ENCODE measurements around the gene KYNU.

DNA sequence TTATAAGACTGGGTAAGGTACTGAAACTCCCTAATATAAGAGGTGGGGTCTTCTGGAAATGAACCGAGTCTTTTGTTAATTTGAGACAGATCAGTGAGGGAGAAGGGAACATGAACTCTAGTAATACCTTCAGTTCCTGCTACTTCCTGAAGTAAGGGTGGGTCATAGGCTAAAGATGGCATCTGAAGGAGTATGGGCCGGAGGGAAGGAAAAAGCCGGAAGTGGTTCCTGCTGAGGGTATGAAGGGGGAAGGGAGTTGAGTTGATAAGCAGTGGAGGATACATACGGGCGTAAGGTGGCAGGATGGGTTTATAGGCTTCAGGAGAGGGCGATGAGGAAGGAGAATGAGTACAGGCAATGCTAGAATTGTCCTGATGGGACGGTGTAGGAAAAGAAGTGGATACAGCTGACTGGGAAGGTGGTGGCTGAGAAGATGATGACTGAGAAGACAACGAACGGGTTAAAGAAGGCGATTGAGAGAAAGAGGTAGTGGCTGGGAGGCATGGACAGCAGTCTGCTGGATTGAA, 58.2 kb downstream of the KYNU start:
- TF ChIP-seq, protein P1, sequence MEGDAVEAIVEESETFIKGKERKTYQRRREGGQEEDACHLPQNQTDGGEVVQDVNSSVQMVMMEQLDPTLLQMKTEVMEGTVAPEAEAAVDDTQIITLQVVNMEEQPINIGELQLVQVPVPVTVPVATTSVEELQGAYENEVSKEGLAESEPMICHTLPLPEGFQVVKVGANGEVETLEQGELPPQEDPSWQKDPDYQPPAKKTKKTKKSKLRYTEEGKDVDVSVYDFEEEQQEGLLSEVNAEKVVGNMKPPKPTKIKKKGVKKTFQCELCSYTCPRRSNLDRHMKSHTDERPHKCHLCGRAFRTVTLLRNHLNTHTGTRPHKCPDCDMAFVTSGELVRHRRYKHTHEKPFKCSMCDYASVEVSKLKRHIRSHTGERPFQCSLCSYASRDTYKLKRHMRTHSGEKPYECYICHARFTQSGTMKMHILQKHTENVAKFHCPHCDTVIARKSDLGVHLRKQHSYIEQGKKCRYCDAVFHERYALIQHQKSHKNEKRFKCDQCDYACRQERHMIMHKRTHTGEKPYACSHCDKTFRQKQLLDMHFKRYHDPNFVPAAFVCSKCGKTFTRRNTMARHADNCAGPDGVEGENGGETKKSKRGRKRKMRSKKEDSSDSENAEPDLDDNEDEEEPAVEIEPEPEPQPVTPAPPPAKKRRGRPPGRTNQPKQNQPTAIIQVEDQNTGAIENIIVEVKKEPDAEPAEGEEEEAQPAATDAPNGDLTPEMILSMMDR (IDR thresholded peaks at IDR 0.05; ENCODE audit: poor library complexity): no peak
- TF ChIP-seq EZH2phosphoT487 (IDR thresholded peaks at IDR 0.05; ENCODE audit: low read depth, severe bottlenecking, unreplicated experiment): no peak

All from hepatocyte (in vitro differentiated cells).